Heart right ventricle (tissue), 16 donors: ENCODE measurements around the gene AMFR. TPM values are rescaled to one million over a fixed set of nuclear protein-coding genes. Genes with fewer than 3 reads are reported as not detected.

Source experiments
- ATAC-seq, 8 donors: fragments of 200-7000 bp; cut with Tn5 transposase; one replicate each; pipeline ENCODE4 v1.9.1; 2020; ENCODE audit warnings: mild to moderate bottlenecking in 8 of 8, moderate library complexity in 8 of 8, moderate number of reproducible peaks in 1 of 8
- DNase-seq, 2 donors: peaks; one replicate each; pipeline ENCODE4 v3.0.0-alpha.2; 2020
- H3K27ac ChIP-seq, 10 donors: fragments of 200-600 bp; sonication (generic) in 2 of 10; one replicate each; pipeline versions ENCODE4 v1.5.0 to v1.8.0; 2020 to 2022; ENCODE audit warnings: mild to moderate bottlenecking in 3 of 10
- H3K27me3 ChIP-seq, 7 donors: fragments of 200-600 bp; one replicate each; pipeline ENCODE4 v1.8.0; 2021 to 2022; ENCODE audit warnings: mild to moderate bottlenecking in 2 of 7
- H3K36me3 ChIP-seq, 9 donors: fragments of 200-600 bp; sonication (generic) in 1 of 9; one replicate each; pipeline versions ENCODE4 v1.5.0 to v1.8.0; 2020 to 2022; ENCODE audit warnings: mild to moderate bottlenecking in 2 of 9
- H3K4me1 ChIP-seq, 9 donors: fragments of 200-600 bp; sonication (generic) in 1 of 9; one replicate each; pipeline versions ENCODE4 v1.5.0 to v1.8.0; 2020 to 2022; ENCODE audit warnings: mild to moderate bottlenecking in 4 of 9
- H3K4me3 ChIP-seq, 10 donors: fragments of 200-600 bp; sonication (generic) in 2 of 10; one replicate each; pipeline versions ENCODE4 v1.5.0 to v1.8.0; 2020 to 2022; ENCODE audit warnings: mild to moderate bottlenecking in 7 of 10, moderate library complexity in 2 of 10
- H3K9me3 ChIP-seq, 11 donors: fragments of 200-600 bp in 10 of 11; sonication (generic) in 2 of 11; one replicate each; pipeline versions ENCODE4 v1.5.0 to v1.8.0; 2013 to 2022; ENCODE audit warnings: mild to moderate bottlenecking in 2 of 11, control low read depth in 1 of 11, moderate library complexity in 1 of 11
- WGBS, 2 donors: extraction: QIAGEN DNeasy Blood & Tissue Kit; methylation state at CpG; one replicate each; pipeline ENCODE4 v1.1.7; 2013; ENCODE audit warnings: inconsistent platforms in 1 of 2; 5-methylcytosine and 5-hydroxymethylcytosine counted together
- intact Hi-C, 10 donors: fragments of 100-400 bp; cut with DNase I; formaldehyde crosslinking; loops; one replicate each; pipeline versions ENCODE4 v1.11.1 to v1.14.2; 2022
- polyA plus RNA-seq, 2 donors: library from polyadenylated mRNA; stranded (reverse); fragments of 200-250 nt; gene quantifications; one replicate each; pipeline ENCODE4 v1.2.3, GENCODE V29; 2013
- total RNA-seq, 10 donors: library from RNA; stranded (reverse); fragmentation: NEBNext Ultra II Directional in 3 of 10; extraction: Animal tissue kit (Norgen Biotek cat#: 25700) in 3 of 10; gene quantifications; one replicate each; pipeline versions ENCODE4 v1.2.1 to v1.2.4, GENCODE V29; 2021 to 2023
- TF ChIP-seq, protein P1 (sequence below), 9 donors: fragments of 200-600 bp; sonication (generic) in 2 of 9; IDR thresholded peaks; one replicate each; pipeline versions ENCODE4 v1.5.0 to v1.8.0; 2021 to 2022; ENCODE audit warnings: antibody characterized with exemption in 9 of 9, mild to moderate bottlenecking in 5 of 9, moderate library complexity in 1 of 9
- donor health status: Arrhythmogenic right ventricular cardiomyopathy.
- donor health status: ischemic (EF 13 %, LVEDD 7.1; RV severe dilation, severe dysfunction).
- donor health status: healthy with polysubstance abuse.
- donor health status: DM: no; HTN: yes; CAD: no.
- donor health status: DM: no; HTN: no; CAD: no.
- donor health status: ischemic (EF 25% LVEDD 6.9; RV normal size, moderate dysfunction).
- donor health status: ischemic (EF 25% LVEDD 5.7; RV mildly dilated, moderate dysfunction).
- donor health status: healthy.
- donor health status: DM: yes; HTN: yes; CAD: no.
- donor health status: Ischemic cardiomyopathy.
- donor health status: ischemic (EF 35%, LVEDD 5.7; RV mildly dilated, moderate dysfunction).
- donor health status: nonischemic (EF 11% LVEDD 7.7; RV severe dilation, severe dysfunction).
- donor health status: DM: yes; HTN: yes; CAD: no.
- donor health status: PGD.
- donor health status: ischemic (EF 29% LVEDD 5.4; RV normal size, mild dysfunction).
- donor health status: nonischemic (EF 23%, LVEDD 6.1; RV moderate dilation, normal function).

AMFR gene
- total and polyA plus RNA-seq, 12 donors = 18.1 to 87.9 (median 65.9) TPM

DNA sequence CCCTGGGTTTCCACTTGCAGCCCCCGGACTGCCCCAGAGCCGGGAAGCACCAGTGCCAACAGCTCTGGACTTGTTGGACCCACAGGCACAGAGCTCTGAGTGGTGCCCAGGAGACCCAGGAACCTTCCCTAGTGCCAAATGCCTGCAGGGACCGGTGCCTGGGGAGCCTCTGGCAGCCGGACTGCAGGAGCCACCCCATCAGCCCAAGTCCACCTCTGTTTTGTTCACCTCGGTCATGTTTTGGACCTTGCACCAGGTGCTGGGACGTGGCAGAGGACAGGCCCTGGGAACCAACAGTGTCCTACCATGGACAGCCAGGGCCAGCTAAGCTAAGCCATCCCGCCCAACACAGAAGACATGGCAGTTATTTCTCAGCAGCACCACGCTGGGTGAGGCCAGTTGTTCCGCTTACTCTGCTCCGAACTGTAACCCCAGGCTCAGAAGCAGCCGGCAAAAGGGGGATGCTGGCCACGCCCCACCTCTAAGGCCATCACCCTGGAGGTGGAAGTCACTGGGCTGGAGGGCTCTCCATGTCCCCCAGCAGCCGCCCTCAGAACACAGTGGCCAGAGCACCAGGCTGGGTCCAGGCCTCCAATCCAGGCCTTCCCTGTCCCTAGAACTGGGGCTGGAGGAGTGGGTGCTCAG is 79.8 kb downstream of the AMFR start:
- Histone ChIP-seq H3K9me3 (no peaks in the 10 kb centered on the region), H3K4me3 (no peak overlapping the region), H3K27ac (no peak overlapping the region), H3K36me3 (peaks cover 0 to 4% (median 0%) of the 10 kb centered on the region in 9 donors), H3K4me1 (no peaks in the 10 kb centered on the region), H3K27me3 (no peaks in the 10 kb centered on the region)
- WGBS, 2 donors = 93 to 94% methylated on average over 13 of the region's 13 CpGs
- no peak for ATAC-seq
- DNase-seq = no peak
- intact Hi-C loops = no loop called here
- TF ChIP-seq, protein P1, sequence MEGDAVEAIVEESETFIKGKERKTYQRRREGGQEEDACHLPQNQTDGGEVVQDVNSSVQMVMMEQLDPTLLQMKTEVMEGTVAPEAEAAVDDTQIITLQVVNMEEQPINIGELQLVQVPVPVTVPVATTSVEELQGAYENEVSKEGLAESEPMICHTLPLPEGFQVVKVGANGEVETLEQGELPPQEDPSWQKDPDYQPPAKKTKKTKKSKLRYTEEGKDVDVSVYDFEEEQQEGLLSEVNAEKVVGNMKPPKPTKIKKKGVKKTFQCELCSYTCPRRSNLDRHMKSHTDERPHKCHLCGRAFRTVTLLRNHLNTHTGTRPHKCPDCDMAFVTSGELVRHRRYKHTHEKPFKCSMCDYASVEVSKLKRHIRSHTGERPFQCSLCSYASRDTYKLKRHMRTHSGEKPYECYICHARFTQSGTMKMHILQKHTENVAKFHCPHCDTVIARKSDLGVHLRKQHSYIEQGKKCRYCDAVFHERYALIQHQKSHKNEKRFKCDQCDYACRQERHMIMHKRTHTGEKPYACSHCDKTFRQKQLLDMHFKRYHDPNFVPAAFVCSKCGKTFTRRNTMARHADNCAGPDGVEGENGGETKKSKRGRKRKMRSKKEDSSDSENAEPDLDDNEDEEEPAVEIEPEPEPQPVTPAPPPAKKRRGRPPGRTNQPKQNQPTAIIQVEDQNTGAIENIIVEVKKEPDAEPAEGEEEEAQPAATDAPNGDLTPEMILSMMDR (IDR thresholded peaks at IDR 0.05) = no peak

DNA sequence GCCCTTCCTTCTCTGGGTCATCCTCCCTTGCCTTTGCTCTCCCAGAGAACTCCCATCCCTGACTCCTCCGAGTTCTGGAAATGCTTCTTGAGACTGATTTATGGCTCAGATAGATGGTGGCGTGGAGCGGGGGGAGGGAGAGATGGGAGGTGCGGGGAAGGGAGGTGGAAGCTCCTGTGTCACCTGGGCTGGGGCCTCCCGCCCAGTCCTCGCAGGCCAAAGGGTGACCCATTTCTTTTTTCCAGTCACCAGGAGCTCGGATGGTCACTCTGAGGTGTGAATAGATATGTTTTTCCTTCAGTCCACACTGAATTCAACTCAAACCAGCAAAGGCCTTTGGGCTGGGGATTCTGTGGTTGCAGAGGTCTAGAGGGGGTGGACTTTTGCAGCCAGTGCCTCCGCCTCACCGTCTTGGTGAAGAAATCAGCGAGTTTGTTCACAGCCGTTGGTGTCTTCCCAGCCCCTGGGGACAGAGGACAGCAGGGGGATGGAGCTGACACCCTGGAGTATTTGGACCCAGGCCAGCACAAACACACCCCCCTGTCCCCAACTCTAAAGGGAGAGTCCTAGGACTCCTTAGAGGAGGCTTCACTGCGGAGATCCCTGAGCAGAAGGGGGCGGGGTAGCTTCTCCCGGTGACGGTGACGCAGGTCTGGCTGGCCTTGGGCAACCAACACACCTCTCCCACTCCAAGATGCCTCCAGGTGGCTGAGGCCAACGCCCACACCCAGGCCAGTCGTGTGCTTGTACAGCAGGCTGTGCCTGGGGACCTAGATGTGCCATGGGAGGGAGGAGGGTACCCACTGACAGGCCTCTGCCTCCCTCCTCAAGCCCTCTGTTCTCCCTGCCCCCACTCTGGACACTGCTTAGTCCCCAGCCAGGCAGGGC is 80.6 kb downstream of the AMFR start:
- Histone ChIP-seq H3K4me1 (no peaks in the 10 kb centered on the region), H3K27me3 (no peaks in the 10 kb centered on the region), H3K4me3 (no peak overlapping the region), H3K36me3 (peaks cover 0 to 4% (median 0%) of the 10 kb centered on the region in 9 donors), H3K27ac (no peak overlapping the region), H3K9me3 (no peaks in the 10 kb centered on the region)
- WGBS, 2 donors = 81 to 84% methylated on average over 18 of the region's 18 CpGs
- intact Hi-C loops = no loop called here
- ATAC-seq (no peak), DNase-seq (no peak)
- TF ChIP-seq, protein P1 (IDR thresholded peaks at IDR 0.05) = no peak

DNA sequence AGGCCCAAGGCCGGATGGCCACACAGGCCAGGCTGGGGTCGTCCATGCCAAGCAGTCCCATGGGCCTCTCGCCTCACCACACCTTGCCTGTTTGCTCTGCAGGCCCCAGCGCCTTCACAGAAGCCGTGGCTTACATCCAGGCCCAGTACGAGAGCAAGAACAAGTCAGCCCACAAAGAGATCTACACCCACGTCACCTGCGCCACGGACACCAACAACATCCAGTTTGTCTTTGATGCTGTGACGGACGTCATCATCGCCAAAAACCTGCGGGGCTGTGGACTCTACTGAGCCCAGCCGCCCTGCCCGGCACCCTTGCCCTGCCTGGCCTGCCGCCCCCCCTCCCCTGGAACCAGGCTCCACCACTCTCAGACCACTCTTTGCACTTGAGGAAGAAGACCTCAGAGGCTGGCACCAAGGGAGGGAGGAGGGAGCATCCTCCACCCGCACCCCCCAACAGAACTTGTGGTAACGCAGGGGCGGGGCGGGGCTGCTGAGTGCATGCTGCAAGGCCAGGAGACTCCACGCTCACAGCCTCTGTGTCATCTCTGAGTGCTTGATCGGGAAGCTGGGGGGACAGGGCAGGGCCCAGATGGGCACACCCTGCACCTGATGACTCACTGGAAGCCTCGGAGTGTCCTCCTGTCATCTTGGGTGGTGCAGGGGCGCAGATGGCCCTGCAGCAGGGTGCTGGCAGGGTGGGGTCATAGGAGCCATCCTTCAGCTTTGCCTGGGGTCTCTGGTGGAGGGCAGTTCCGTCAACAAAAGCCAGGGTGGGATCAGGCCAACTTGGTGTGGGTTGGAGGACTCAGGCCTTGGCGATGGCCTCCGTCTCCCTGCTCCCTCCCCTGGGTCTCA is 81.5 kb downstream of the AMFR start:
- Histone ChIP-seq H3K36me3 (peaks cover 0 to 4% (median 0%) of the 10 kb centered on the region in 9 donors), H3K4me1 (no peaks in the 10 kb centered on the region), H3K27ac (no peak overlapping the region), H3K27me3 (no peaks in the 10 kb centered on the region), H3K4me3 (no peak overlapping the region), H3K9me3 (no peaks in the 10 kb centered on the region)
- intact Hi-C loops = no loop called here
- TF ChIP-seq, protein P1 (IDR thresholded peaks at IDR 0.05) = no peak
- no peak for DNase-seq
- WGBS, 2 donors = 94 to 95% methylated on average over 27 of the region's 27 CpGs
- no peak for ATAC-seq
